ENCODE data around the gene NOC2L. TPM values are rescaled to one million over a fixed set of nuclear protein-coding genes. Genes with fewer than 3 reads are reported as not detected.

Gene NOC2L
- total RNA-seq, 1 donor from 2014 or later, result 121 TPM

DNA sequence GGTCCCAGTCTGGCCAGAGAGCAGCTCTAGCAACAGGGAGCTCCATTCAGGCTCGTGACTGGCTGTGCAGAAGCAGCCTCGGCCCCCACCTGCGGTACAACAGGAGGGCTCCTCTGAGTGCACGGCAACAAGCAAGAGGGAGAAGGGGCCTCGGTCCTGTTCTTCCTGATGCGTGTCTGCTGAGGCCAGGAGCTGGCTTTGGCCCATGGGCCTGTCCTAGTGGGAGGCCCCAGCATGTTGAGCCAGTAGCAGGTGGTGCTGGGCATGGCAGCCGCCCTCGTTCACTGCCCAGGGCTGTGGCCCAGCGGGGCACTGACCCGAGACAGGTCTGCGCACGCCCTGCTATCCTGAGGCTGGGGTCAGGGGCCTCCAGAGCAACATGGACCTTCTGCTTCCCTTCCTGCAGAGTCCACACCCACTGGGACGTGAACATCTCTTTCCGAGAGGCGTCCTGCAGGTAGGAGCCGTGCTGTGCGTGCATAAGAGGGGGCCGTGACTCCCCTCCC is 28.4 kb downstream of the NOC2L start:
- DNase-seq (ENCODE audit: low read depth, low spot score), result no peak

DNA sequence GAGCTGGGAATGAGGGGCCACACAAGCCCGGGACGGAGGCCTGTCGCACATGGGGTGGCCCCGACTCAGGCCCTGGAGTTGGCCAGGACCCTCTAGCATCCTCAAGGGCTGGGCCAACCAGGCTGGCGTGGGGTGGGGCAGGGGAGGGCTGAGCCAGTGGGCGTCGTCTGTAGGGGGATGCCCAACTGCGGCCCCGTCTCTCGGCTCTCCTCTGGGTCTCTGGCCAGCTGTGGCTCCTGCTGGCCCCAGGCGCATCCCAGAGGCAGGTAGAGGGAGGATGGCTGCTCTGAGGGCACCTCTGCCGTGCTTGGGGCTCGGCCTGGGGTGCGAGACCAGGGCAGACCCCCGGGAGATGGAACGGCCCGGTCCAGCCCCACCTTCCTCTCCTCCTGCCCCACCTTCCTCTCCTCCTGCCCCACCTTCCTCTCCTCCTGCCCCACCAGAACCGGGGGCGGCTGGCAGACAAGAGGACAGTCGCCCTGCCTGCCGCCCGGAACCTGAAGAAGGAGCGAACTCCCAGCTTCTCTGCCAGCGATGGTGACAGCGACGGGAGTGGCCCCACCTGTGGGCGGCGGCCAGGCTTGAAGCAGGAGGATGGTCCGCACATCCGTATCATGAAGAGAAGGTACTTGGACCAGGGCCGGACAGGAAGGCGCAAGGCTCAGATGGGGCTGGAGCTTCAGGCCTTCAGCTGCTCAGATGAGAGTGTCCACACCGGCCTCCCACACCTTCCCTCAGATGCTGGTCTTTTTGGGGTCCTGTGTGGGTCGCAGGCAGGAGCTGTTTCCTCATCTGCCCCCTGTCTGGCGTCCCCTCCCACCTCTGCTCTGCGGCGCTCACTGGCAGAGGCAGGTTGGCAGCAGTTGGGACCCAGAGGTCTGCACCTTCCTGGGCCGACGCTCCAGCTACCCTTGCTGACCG is 29.1 kb downstream of the NOC2L start:
- no peak for DNase-seq (ENCODE audit: low read depth, low spot score)

DNA sequence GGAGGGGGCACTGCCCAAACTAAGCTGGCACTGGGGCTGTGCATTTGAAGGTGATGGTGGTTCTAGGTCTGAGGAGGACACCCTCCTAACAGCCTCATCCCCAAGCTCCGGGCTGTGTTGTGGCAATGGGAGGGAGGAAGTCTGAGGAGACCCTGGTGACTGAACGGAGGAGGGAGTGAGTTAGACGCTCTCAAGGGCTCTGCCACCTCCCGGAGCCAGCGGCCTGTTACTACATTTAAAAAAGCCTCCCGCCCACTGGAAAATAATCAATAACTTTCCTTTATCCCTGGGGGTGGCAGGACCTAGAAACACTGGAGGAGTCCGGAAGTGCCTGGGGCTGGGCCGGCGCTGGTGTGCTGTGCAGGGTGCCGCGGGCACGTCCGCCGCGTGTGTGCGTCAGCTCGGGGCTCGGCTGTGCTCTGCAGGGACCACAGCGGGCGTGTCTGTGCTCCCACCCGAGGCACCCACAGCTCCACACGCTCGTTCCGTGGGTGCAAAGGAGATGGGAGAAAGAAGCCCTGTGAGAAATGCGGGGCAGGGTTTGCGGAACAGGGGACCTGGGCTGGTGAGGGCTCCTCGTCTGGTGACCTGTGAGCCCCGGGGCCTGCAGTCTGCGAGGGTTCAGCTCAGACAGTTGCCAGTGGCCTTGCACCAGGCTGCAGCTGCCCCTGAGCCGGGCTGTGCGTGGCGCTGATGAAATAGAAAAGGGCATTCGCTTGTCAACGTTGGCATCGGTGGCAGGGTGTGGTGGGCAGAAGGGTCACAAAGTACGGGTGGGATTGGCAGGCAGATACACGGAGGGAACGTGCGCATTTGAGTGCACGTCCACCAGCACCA is 30.0 kb downstream of the NOC2L start:
- DNase-seq (ENCODE audit: low read depth, low spot score), result no peak

DNA sequence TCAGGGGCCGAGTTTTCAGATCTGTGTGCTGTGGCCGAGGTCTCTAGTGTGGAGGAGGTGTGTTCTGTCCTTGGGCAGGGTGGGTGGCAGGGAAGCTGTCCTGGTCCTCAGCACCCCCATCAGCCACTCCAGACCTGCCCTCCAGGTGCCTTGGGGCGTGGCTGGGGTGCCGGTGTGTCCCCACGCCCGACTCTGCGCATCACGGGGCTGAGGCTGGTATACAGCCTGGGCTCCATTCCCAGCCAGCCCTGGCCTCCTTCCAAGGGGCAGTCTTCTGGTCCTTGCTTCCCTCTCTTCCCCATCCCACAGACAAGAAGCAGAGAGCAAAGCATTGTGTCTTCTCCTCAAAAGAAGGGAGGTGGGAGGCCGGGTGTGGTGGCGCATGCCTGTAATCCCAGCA is 31.3 kb downstream of the NOC2L start:
- no peak for DNase-seq (ENCODE audit: low read depth, low spot score)

DNA sequence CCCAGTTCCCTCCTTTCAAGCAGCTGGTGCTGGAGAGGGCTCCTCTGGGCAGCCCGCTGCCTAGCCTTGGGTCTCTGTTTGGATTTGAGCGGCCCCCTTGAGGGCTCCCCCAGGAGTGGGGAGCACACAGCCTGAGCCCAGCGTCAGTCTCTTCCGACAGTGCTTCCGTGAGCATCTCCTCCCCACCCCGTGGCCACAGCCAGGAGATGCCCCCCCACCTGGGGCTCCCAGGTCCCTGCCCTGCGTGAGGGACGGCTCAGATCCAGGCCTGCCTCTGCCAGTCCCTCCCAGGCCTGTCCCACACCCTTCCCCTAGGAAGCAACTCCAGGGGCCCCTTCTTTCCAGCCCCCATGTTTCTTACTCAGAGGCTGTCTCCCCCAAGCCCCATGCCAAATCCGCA is 31.8 kb downstream of the NOC2L start:
- DNase-seq (ENCODE audit: low read depth, low spot score), result no peak

DNA sequence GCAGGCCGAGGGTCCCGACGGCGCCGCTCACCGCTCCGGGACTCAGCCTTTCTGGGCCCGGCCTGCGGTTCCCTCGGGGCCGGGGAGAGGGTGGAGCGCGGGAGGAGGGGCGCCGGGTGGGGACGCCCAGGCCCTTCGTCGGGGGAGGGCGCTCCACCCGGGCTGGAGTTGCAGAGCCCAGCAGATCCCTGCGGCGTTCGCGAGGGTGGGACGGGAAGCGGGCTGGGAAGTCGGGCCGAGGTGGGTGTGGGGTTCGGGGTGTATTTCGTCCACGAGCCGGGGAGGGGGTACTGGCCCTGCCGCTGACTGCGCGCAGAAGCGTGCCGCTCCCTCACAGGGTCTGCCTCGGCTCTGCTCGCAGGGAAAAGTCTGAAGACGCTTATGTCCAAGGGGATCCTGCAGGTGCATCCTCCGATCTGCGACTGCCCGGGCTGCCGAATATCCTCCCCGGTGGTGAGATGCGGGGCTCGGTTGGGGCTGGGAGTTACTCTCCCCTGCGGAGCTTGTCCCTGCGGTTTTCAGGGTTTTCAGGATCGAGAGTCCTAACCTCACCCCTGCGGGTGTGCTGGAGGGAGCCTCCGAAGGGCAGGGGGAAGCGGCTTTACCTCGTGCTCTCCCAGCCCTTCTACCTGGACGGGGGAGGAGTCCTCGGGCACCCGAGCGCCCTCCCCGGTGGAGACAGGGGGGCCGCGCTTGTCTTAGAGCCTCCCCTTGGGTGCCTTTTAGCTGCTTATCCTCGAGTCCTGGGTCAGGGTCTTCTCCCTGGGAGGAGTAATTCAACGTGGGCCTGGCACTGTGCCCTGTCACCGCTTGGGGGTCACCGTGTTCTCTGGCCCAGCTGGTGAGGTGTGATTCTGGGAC is 33.3 kb downstream of the NOC2L start:
- no peak for DNase-seq (ENCODE audit: low read depth, low spot score)

DNA sequence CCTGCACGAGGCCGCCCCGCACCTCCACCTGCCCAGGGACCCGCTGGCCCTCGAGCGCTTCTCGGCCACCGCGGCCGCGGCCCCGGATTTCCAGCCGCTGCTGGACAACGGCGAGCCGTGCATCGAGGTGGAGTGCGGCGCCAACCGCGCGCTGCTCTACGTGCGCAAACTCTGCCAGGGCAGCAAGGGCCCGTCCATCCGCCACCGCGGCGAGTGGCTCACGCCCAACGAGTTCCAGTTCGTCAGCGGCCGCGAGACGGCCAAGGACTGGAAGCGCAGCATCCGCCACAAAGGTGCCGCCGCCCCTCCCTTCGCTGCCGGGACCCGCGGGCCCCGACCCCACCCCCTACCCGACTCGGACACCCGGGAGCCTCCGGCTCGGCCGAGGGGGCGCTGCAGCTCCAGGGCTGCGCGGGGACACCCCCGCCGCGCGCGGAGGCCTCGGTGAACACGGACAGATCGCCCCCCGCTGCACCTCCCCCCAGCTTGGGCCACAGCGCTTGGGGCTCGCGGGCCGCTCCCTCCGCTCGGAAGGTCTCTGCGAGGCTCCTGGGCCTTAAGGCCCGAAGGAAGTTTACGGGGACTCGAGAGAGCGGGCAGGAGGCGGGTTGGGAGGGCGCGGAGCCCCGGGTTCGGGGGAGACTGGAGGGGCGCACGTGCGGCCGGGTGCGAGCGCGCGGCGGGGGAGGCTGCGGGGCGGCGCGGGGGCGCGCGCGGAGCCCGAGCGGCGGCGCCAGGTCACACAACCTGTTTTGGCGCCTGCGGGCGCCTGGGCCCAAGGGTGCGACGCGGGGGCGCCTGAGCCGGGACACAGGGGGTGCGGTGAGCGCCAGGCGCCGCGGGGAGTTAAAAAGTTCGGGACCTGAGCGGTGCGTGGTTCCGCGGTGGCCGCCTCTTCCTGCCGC is 34.1 kb downstream of the NOC2L start:
- no peak for DNase-seq (ENCODE audit: low read depth, low spot score)

DNA sequence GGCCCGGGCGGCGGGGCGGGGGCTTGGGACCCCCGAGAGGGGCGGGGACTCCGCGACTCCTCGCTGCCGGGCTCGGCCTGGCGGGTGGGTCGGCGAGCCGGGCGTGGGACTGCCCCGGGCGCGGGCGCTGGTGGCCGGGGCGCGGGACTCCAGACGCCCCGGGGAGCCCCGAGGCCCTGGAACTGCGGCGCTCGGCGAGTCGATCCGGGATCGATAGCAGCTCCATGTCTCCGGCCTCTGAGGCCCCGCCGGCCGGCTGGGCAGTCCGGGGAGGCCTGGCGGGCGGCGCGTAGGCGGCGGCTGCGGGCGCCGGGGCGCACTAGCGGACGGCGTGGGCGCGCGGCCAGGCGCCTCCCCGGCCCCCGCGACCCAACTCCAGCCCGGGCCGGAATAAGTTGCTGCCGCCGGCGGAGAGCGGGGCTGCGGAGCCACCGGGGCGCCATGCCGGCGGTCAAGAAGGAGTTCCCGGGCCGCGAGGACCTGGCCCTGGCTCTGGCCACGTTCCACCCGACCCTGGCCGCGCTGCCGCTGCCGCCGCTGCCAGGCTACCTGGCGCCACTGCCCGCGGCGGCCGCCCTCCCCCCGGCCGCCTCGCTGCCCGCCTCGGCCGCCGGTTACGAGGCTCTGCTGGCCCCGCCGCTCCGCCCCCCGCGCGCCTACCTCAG is 34.9 kb downstream of the NOC2L start:
- no peak for DNase-seq (ENCODE audit: low read depth, low spot score)

DNA sequence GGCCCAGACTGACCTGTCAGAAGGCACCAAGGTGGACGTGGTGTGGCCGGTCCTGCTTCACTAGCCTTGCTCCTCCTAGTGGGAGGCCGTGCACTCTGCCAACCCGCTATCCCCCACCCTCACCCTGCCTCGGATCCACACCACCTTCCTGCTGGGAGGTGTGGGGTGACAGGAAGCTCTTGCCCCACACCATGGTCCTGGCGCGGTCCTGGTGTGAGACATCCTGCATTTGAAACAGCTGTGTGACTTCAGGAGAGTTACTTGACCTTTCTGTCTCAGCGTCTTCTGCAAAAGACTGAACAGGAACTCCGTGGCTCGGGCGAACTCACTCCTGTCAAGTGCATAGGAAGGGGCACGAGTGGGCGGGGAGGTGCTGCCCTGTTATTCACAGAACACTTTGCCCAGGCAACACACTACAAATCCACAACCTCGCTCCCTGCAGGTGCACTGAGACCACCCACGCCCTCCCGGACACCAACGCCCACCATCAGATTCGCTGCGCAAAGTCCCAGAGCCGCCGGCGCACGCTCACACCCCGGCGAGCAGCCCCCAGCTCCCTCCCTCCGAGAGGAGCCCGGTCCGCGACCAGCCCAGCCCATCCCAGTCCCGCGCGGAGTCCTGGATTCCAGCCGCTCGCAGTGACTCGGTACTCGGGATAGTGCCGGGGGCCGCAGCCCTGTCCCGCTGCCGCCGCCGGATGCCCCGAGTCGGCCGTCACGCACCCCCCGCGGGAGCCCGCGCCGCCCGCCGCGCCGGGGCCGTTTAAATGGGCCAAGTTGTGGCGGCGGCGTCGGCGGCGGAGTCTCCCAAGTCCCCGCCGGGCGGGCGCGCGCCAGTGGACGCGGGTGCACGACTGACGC is 35.7 kb downstream of the NOC2L start, which contains the start of gene SAMD11:
TSS of gene SAMD11 (plus strand) at position 793 of the 860 bp plus-strand sequence. CDS start 509 bp downstream, outside the sequence.
- DNase-seq (ENCODE audit: low read depth, low spot score), result peak; percentile 19

DNA sequence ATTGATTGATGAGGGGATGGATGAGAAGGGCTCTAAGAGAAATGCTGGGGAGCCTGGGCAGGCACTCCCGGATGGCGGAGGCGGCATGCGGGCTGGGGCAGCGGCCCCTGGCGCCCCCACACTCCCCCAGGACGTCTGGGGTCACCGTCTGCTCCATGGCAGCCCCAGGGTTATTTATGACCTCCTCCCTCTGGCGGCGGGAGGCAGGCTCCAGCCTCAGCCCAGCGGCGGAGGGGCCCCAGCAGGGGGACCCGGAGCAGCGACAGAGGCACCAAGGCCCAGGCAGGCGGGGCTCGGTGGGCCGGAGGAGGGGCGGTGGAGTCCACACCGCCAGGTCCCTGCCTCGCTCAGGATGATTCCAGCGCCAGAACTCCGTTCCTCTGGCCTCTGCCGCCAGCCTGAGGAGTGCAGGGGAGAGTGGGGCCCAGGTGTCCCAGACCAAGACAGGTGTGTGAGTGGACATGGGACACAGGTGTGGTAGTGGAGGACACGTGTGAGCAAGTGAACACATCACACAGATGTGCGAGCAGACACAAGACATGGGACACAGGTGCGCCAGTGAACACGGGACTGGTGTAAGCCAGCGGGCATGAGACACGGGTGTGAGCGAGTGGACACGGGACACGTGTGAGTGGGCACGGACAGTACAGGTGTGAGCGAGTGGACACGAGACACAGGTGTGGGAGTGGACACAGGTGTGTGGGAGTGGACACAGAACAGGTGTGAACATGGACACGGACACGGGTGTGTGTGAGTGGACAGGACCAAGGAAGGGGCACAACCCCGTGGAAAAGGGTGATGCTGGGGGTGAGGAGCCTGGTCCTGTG is 37.8 kb downstream of the NOC2L start:
- DNase-seq (ENCODE audit: low read depth, low spot score), result no peak

DNA sequence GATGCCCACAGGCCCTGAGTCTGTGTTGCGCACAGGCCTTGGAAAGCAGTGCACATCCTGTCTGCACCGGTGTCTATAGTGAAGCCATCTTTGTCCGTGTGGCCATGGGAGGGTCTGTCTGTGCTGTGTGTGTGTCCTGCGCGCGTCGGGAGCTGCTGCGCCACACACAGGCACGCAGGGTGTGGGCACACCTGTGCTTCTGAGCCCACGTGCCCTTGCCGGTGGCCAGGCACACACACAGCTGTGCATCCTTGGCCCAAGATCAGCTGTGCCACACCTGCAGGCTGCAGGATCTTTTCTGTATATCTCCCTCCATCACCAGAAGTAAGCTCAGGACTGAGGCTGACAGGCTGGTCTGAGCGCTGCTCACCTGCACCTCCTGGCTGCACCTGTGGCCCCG is 38.5 kb downstream of the NOC2L start:
- DNase-seq (ENCODE audit: low read depth, low spot score), result no peak

DNA sequence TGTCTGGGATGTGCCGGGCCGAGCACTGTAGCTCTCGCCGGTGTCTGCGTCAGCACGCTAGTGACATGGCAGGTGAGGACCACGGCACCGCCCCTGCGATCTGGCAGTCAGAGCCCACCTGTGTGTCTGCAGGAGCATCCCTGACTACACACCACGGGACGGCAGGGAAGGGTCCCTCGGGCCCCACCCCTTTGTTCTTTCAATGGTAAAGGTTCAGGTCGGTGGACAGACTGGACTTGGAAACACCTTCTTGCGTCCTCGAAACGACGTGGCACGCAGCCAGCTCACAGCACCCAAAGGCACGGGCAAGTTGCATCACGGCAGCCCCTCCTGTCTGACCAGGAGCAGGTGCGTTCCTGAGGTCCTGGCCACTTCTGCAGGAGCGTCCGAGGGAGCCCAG is 39.0 kb downstream of the NOC2L start:
- no peak for DNase-seq (ENCODE audit: low read depth, low spot score)

DNA sequence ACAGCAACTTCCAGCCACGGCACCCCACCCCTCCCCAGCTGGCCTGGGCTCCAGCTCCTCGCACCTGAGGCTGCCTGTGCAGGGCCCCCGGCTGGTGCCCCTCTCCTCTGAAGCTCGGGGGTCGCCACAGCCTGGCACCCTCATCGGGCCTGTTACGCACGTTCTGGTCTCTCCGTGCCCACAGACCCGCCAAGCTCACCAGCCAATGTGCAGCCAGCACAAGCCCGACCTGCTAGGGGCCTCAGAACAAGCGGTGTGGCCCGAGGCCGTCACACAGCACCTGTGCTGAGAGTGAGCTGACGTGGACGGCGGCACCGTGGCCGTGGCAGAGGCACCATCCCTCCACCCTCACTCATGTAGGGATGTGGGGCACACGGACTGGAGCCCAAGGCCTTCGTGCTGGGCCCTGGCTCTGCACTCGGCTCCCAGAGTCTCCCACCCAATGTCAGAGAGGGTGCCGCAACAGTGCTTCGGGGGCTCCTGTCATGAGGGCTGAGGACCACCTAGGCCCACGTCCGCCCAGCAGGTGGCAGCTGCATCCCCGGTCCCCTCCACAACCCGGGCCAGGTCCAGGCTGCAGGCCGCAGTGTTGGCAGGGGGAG is 39.7 kb downstream of the NOC2L start:
- no peak for DNase-seq (ENCODE audit: low read depth, low spot score)

DNA sequence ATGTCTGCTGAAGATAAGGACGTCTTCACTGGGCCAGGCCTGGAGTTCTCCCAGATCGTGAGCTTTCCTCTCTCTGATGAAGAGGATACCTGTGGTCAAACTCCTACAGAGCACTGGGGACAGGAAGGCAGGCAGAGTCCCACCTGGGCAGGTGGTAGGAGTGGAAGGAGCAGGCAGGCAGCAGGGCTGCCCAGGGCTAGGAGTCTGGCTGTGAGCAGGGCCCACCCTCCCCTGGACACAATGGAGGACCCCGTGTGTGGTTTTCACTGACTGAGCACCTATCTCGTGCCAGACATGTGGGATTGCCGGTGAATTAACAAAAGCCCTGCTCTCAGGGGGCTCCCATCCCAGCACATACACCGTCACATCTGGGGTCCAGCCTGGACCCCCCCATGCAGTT is 40.2 kb downstream of the NOC2L start:
- no peak for DNase-seq (ENCODE audit: low read depth, low spot score)

DNA sequence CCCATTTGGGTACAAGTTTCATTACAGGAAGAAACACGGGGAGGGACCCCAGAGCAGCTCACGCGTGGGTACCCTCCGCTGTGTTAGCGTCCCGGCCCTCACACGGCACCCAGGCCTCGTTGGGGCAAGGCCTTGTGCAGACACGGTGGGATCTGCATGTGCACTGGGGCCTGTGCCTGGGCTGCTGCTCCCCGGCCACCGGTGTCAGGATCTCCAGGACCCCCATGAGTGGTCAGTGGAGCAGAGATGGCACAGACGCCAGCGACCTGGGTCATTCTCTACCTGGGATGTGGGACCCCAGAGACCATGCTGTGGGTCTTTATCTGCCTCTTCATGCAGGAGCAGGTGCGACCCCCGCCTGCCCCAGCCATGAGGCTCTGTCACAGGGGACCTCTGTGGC is 40.7 kb downstream of the NOC2L start:
- DNase-seq (ENCODE audit: low read depth, low spot score), result no peak

DNA sequence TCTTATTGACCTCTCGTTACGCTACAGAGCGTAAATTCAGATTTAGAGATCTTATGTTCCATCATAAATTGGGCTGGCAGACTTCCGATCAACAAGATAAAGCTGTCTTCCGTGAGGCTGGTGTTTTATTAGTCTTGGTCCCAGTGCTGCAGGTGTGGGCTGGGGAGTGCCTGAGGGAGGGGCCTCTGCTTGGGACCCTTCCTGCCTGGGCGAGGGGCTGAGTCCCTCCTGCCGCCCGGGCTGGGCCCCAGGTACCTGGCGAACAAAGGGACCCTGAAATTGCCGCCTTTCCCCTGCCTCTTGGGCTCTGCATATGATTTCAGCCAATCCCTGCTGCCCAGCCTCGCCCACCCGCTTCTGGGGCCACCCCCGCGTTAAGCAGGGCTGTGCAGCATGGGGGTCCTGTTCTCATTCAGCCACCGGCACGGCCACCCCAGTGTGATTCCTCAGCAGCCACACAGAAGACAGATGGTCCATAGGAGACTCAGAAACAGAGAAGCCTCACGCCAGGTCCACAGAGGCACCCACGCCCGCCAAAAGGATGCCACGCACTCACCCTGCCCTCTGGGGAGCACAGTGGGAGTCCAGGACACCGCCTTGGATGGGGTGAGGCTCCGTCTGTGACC is 41.5 kb downstream of the NOC2L start:
- DNase-seq (ENCODE audit: low read depth, low spot score), result no peak

DNA sequence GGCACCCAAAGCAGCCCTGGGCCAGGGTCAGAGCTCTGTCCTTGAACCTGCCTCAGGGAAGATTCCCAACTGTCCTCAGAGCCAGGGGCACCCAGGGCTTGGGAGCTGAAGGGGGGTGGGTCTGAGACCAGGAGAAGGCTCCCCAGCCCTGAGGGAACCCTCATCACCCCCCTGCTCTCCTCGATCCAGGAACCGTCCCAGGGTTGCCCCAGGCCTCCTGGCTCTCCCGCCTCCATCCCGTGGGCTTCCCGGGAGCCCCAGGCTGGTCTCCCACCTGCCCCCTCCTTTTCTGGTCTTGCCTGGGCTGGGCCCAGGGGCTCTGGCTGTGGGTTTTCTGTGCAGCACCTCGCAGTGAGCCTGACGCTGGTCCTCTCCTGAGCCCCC is 42.0 kb downstream of the NOC2L start:
- no peak for DNase-seq (ENCODE audit: low read depth, low spot score)
